GM21529 (cell line): ENCODE results near the gene UBL4A.

Experiments used
- ATAC-seq: cut with Tn5 transposase; IDR thresholded peaks from one replicate; pipeline ENCODE4 v1.9.1; 2021; ENCODE audit not compliant: unreplicated experiment

UBL4A gene

DNA sequence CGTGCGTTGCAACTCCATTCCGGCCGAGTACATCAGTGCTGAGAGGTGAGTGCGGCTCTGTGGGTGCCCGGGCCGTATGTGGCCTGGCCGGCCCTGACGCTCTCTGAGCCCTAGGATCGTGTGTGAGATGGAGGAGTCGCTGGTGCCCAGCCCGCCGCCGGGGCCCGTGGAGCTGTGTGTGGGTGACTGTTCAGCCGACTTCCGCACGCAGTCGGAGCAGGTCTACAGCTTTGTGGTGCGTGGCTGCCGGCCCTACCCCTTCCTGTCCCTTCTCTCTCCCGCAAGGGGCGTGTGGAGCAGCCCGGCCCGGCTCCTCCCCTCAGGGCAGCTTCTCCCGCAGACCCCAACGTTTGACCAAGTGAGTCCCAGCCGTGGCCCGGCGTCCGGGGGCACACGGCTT is 20.4 kb downstream of the UBL4A start:
- no peak for ATAC-seq

DNA sequence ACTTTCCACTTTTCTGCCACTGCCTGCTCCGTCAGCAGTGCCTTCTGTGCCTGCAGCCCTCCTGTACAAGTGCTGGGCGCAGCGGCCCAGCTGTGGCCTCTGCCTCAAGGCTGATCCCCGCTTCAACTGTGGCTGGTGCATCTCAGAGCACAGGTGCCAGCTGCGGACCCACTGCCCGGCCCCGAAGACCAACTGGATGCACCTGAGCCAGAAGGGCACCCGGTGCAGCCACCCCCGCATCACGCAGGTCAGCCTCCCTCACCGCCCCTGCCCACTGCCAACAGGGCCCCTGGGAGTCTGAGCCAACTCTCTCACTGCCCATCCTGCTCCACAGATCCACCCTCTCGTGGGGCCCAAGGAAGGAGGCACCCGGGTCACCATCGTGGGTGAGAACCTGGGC is 20.8 kb downstream of the UBL4A start:
- no peak for ATAC-seq

DNA sequence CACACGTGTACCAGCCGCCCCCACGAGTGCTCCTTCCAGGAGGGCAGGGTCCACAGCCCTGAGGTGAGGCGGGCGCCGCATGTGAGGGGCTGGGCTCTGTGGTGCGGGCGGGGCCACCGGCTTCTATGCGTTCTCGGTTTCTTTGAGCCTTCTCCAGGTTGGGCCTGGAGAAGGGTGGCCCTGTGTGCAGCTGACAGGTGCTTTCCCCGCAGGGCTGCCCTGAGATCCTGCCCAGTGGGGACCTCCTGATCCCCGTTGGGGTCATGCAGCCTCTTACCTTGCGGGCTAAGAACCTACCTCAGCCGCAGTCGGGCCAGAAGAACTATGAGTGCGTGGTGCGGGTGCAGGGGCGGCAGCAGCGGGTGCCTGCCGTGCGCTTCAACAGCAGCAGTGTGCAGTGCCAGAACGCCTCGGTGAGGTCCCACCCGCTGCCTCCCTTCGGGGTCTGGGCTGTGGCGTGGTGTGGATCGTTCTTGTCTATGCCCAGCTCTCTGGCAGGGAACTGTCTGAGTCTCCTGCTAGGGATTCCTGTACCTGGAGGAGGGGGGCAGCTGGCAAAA is 21.5 kb downstream of the UBL4A start:
- ATAC-seq: no peak

DNA sequence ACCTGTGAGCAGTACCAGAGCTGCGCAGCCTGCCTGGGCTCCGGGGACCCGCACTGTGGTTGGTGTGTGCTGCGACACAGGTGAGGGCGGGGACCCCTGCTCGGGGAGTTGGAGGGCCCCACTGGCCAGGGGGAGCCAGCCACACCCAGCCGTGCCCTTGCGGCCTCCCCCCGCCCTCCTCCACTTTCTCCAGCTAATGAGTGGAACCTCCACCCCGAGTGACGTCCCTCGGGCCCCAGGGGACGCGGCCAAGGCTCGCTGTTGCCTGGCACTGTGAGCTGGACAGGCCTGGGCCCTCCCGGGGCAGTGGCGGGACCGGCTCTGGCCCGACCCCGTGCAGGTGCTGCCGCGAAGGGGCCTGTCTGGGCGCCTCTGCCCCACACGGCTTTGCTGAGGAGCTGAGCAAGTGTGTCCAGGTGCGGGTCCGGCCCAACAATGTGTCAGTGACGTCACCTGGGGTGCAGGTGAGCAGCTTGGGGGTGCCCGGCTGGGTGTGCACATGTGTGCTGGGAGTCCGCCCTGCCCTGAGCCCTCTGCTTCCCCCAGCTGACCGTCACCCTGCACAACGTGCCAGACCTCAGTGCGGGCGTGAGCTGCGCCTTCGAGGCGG is 22.7 kb downstream of the UBL4A start:
- ATAC-seq: no peak

DNA sequence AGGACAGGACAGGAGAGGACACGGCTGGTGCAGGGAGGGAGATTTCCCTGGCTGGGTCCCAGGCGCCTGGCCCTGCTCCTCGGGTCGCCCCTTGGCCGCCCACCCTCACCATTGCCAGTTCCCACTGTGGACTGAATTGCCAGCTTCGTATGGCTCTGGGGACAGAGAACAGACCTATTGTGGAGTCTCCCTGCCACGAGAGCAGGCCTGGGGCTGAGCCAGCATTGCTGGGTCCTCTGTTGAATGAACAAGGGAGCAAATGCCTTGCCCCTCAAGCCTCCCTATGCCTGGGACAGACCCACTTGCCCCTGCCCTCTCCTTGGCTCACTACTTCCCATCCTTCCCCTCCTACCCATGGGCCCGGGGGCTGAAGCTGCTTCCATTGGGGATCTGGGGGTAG is 24.0 kb downstream of the UBL4A start:
- no peak for ATAC-seq

DNA sequence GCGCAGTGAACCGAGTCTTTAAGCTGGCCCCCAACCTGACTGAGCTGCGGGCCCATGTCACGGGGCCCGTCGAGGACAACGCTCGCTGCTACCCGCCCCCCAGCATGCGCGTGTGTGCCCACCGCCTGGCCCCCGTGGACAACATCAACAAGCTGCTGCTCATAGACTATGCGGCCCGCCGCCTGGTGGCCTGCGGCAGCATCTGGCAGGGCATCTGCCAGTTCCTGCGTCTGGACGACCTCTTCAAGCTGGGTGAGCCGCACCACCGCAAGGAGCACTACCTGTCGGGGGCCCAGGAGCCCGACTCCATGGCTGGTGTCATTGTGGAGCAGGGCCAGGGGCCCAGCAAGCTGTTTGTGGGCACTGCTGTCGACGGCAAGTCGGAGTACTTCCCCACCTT is 26.1 kb downstream of the UBL4A start:
- no peak for ATAC-seq

DNA sequence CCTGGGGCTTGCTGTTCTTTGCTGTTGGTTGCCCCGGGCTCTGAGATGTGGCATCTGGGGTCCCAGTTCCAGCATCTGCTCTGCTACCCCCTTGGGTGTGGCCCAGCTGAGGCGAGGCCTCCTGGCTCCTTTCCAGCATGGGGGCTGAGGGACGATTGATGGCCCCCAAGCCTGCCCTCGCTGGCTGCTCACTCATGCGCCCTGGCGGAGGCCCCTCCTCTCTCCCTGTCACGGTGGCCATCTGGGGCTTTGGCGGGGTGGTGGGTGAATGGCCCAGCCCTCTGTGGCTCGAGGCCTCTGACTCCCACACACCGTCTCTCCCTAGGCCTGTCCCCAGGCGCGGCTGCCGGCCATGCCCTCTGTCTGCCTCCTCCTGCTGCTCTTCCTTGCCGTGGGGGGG is 26.6 kb downstream of the UBL4A start:
- no peak for ATAC-seq

DNA sequence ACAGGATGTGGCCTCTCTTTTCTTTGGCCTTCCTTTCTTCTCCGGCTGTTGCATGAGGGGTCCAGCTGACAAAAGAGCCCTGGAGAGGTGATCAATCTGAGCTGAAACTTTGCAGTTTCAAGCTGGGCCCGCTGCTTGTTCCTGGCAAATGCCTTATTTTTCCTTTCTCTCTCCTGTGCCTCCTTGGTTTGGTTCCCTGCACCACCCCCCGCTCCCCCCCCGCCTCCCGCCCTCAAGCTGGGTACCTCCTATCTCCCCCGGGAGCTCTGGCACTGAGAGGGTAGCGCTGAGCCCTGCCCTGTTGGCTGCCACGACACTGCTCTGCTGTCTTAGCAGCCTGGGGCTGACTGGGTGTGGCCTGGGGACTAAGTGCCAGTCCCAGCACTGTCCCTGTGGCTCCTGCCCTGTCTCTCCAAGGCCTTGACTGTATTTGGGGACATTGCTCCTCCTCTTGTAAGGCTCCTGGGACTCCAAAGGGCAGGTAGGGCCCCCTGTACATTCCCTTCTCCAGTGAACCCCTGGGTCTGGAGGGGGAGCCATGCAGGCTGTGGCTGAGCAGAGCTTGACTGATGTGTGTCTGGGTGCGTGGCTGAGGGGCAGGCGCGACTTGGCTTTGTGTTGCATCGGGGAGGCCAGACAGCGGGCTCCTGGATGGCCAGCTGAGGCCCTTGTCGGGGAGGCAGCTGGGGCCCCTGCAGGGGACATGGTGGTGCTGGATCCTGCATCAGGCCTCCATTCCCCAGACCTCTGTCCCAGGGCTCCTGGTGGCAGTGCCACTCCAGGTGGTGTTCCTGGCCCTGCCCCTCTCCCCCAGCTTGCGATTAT is 27.2 kb downstream of the UBL4A start:
- no peak for ATAC-seq

DNA sequence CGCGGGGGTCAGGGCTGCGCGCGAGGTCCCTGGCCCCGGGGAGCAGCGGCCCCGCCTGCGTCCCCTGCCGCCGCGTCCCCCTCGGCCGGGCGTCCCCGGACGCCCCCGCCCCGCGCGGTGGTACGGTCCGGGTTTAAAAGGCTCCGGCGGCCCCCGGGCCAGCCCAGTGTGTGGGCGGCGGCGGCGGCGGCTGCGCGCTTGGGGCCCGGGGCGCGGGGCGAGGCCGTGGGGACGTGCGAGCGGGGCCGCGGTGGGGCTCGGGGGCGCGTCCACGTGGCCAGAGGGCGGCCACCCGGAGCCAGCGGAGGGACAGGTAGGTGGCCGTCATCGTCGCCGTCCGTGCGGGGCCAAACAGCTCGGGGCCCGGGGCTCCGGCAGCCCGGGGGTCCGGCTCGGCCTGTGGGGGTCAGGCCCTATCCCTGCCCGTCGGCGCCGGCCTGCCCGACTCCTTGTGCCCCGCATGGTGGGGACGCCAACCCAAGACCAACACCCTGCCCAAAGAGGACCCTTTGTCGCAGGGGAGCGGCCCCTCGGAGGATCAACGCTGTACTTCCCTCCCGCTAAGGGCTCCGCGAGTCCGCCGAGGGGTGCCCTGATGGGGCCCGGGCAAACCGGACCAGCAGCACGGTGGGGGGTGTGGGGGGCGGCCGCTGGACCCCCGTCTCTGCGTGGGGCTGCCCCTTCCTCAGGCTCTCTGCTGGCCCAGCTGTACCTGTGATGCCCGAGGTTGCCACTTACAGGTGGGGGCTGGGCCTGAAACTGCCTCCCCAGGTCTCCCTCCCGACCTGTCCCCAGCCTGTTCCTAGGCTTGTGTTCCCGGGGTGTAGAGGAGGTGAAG is 28.1 kb downstream of the UBL4A start, which contains the start of gene PLXNA3:
TSS of gene PLXNA3 (plus strand) at position 166 of the 838 bp plus-strand sequence. CDS start 1,903 bp downstream, outside the sequence.
- ATAC-seq: peak; percentile 56

DNA sequence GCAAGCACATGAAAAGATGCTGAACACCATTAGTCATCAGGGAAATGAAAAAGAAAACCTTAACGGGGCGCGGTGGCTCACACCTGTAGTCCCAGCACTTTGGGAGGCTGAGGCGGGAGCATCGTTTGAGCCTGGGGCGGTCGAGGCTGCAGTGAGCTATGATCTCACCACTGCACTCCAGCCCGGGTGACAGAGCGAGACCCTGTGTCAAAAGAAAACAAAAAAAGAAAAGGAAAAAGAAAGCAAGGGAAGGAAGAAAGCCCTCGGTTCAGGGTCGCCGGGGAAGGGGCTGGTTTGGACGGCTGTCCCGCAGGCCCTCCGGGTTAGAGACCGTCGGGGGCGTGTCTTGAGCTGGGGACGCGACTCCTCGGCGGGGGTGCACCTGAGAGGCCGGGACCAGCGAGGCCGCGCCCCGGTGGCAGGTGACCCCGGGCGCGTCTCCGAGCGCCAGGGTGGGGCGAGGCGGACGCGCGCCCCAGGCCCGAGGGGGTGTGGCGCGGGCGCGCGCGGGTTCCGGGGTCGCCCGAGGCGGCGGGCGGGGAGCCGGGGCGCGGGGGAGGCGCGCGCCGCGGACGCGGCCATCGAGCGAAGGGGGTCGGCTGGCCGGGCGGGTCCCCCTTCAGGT is 28.8 kb downstream of the UBL4A start:
- ATAC-seq: peak; percentile 54

DNA sequence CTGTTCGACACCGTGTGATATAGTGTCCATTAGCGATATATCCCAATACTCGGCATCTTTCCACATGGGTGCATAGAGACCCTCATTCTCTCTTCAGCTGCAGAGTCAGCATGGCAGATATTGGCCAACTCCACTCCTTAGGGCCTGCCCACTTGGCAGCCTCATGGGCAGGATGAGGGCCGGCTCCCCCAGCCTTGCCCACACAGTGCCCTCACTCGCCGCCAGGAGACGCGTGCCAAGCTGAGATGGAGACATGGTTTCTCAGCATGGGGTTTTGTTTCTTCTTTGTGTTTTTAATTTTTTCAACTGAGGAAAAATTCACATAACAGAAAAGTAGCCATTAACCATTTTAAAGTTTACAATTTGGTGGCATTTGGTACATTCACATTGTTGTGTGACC is 33.6 kb downstream of the UBL4A start:
- ATAC-seq: no peak

DNA sequence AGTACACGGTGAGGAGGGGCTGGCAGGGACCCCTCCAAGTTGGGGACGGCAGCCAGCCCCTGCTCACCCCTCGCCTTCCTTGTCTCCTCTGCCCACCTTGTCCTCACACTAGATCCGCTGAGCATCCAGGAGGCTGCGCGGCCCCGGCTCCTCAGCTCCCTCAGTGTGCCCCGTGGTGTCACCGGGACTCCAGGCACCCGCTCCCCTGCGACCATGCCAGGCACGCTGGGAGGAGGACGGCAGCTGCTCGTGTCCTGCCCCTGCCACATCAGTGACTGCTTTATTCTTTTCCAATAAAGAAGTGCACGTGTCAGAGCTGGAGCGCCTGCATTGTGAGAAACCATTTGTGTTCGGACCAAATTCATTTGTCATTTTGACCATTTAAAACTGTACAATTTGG is 36.1 kb downstream of the UBL4A start:
- ATAC-seq: no peak

DNA sequence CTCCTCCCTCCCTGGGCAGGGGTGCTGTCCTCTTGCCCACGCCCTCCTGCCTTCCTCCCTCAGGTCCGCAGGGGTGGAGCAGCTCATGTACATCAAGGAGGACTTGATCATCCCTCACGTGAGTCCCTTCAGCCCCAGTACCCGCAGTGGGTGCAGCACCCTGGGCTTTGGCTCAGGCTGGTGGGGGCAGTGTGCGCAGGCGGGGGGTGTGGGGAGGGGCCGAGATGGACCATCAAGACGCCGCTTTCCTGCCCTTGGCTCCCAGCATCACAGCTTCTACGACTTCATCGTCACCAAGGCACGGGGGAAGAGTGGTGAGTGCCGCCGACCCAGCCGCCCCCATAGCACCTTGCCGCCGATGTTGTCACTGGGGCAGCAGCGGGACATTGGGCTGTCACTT is 36.8 kb downstream of the UBL4A start:
- ATAC-seq: no peak

DNA sequence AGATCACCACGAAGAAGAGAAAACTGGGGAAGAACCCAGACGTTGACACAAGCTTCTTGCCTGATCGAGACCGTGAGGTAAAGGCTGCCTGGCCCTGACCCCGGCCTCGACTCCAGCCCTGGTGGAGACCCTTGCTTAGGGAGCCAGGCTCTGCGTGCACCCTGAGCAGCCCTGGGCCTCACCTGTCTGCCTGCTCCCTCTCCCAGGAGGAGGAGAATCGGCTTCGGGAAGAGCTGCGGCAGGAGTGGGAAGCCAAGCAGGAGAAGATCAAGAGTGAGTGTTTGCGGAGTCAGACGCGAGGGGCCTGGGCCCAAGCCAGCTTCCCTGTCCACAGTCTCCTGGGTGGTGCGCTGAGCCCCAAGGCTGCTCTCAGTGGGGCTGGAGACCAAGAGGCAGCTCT is 37.9 kb downstream of the UBL4A start:
- ATAC-seq: no peak

DNA sequence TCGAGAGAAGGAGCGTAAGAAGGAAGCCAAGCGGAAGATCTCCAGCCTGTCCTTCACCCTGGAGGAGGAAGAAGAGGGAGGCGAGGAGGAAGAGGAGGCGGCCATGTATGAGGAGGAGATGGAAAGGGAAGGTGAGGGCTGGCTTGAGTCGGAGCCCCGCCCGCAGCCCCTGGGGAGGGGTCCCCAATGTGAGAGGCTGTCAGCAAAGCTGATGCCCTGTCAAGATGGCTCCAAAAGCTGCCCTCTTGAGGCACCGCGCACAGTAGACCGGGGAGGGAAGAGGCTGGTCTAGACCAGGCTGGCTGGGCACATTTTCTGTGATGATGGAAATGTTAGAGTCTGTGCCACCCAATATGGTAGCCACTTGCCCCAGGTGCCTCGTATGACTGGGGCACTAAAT is 40.0 kb downstream of the UBL4A start:
- ATAC-seq: no peak

DNA sequence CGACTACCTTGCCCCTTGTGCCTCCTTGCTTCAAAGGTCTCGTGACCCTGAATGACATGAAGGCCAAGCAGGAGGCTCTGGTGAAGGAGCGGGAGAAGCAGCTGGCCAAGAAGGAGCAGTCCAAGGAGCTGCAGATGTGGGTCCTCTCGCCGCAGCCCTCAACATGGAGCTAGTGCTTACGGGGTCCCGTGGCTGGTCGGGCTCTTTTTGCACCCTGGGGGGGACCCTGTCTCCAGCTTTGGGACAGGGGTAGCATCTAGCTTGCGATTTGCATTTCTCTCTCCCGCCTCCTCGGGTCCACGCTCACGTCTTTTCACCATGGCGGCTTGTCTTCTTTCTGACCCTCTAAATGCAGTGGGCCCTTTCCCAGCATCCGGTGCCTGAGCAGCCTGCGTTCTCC is 40.6 kb downstream of the UBL4A start:
- ATAC-seq: no peak

DNA sequence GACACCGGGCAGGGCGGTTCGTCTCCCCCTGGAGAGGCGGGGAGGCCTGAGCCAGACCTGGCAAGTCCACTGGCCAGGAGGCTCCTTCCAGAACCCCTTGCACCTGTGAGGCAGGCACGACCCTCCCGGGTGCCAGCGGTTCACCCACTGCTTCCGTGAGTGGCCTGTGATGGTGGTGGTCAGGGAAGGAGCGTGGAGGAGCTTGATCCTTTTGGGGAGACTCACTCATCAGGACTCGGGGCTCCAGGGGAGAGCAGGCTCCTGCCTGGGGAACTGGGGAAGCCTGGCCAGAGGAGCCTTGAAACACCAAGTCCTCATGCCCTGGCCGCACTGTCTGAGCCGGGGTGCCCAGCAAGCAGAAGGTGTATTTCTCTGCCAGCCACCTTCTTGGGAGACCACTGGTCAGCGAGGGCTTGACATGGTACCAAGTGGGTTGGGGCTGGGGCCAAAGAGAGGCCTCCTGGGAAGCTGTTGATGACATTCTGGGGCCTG is 41.6 kb downstream of the UBL4A start:
- ATAC-seq: no peak

DNA sequence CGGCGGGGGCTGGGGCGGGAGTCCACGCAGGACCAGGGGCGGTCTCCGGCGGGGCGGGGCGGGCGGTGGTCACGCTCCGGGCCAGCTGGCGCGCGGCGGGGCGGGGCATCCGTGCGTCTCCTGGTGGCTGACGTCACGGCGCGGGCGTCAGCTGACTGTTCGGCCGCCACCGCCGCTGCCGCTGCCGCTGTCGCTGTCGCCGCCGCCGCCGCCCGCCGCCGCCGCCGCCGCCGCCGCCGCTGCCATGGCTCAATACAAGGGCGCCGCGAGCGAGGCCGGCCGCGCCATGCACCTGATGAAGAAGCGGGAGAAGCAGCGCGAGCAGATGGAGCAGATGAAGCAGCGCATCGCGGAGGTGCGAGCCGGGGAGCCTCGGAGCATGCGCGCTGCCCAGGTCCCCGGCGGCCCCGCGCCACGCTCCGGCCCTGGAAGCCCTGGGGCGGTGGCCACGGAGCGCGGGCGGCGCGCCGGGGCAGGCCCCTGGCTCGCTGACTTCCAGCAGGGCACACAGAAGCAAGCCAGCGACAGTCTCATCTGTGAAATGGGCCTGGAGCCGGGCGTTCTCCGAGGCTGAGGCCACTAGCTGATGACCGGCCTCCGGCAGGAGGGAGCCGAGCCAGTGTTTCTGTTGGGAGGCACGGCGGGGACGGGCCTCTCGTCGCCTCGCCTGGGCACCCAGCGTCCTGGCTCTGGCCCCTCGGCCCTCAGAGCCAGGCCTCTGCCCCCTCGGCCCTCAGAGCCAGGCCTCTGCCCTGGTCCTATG is 42.2 kb downstream of the UBL4A start, which contains the start of gene FAM50A:
TSS of gene FAM50A (plus strand) at position 150 of the 763 bp plus-strand sequence. CDS start at position 245, 95 bp downstream.
- peak; percentile 71 for ATAC-seq

DNA sequence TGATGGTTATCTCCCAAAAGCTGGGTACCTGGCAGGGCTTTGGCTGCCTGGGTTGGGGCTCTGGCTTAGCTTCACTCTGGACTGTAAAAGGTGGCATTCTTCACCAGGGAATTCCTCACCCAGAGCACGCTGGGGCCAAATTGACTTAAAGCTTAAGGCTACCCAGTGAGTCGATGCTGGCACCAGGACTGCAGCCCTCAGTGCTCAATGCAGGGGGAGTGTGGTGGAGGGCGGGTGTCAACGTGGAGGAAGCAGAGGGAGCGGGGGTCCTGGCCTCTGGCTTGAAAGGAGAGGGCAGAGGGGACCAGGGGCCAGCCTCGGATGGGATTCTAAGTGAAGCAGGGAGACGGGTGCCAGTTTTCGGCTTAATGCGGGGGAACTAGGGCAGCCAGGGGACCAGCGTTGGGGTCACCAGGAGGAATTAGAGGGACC is 42.9 kb downstream of the UBL4A start:
- no peak for ATAC-seq
